Neural cell (in vitro differentiated cells): ENCODE data around the gene DSCAM. TPM values are rescaled to one million over a fixed set of nuclear protein-coding genes. Genes with fewer than 3 reads are reported as not detected.

ENCODE experiments used
- H2AFZ ChIP-seq: fragments of 200-600, 300-800 bp; sonication (generic), shearing (Covaris generic); 2 replicates; pipeline ENCODE4 v1.6.0; 2014; ENCODE audit warnings: low read depth, mild to moderate bottlenecking, antibody characterized with exemption, low read length, moderate library complexity
- H3F3A ChIP-seq: fragments of 200-600 bp; shearing (Covaris generic); 2 replicates; pipeline ENCODE4 v1.6.1; 2016; ENCODE audit warnings: mild to moderate bottlenecking, moderate library complexity, mixed read lengths, antibody characterized with exemption, low read length; ENCODE audit not compliant: insufficient read depth, poor library complexity, severe bottlenecking
- H3K27ac ChIP-seq: fragments of 200-600, 300-800 bp; sonication (generic), shearing (Covaris generic); 2 replicates; pipeline ENCODE4 v1.5.1; 2014; ENCODE audit warnings: mild to moderate bottlenecking, low read length, moderate library complexity
- H3K27me3 ChIP-seq: fragments of 300-800, 200-600 bp; sonication (generic), shearing (Covaris generic); 2 replicates; pipeline ENCODE4 v1.6.0; 2014; ENCODE audit warnings: mild to moderate bottlenecking, low read depth, low read length, moderate library complexity; ENCODE audit not compliant: insufficient read depth
- H3K36me3 ChIP-seq: fragments of 300-800, 200-600 bp; sonication (generic), shearing (Covaris generic); 2 replicates; pipeline ENCODE4 v1.5.1; 2014; ENCODE audit warnings: mild to moderate bottlenecking, antibody characterized with exemption, low read length, moderate library complexity; ENCODE audit not compliant: insufficient read depth
- H3K4me2 ChIP-seq: fragments of 300-800, 200-600 bp; sonication (generic), shearing (Covaris generic); 2 replicates; pipeline ENCODE4 v1.6.0; 2014; ENCODE audit warnings: mild to moderate bottlenecking, low read length
- H3K4me3 ChIP-seq: fragments of 300-800, 200-600 bp; sonication (generic), shearing (Covaris generic); 2 replicates; pipeline ENCODE4 v1.5.1; 2014; ENCODE audit warnings: mild to moderate bottlenecking, low read length, moderate library complexity
- H3K79me2 ChIP-seq: fragments of 200-600 bp; shearing (Covaris generic); replicated peaks from 2 replicates; pipeline ENCODE4 v1.6.0; 2014; ENCODE audit warnings: mild to moderate bottlenecking, low read length, moderate library complexity; ENCODE audit not compliant: insufficient read depth
- H3K9ac ChIP-seq: fragments of 300-800, 200-600 bp; sonication (generic), shearing (Covaris generic); 2 replicates; pipeline ENCODE4 v1.6.1; 2016; ENCODE audit warnings: mild to moderate bottlenecking, low read length, mixed read lengths
- H3K9me2 ChIP-seq: fragments of 200-600 bp; shearing (Covaris generic); 2 replicates; pipeline ENCODE4 v1.6.1; 2016; ENCODE audit warnings: mild to moderate bottlenecking, low read length, mixed read lengths; ENCODE audit not compliant: insufficient read depth
- H3K9me3 ChIP-seq: fragments of 200-600, 300-800 bp; sonication (generic), shearing (Covaris generic); 2 replicates; pipeline ENCODE4 v1.6.1; 2016; ENCODE audit warnings: mild to moderate bottlenecking, mixed run types, low read length, moderate library complexity, mixed read lengths
- H4K20me1 ChIP-seq: fragments of 200-600 bp; shearing (Covaris generic); 2 replicates; pipeline ENCODE4 v1.6.1; 2016; ENCODE audit warnings: mild to moderate bottlenecking, mixed run types; ENCODE audit not compliant: insufficient read depth
- CTCF ChIP-seq: fragments of 450-650 bp; IDR thresholded peaks from 2 replicates; pipeline ENCODE4 v1.5.1; 2014; ENCODE audit warnings: antibody characterized with exemption, mild to moderate bottlenecking, moderate library complexity; ENCODE audit not compliant: poor library complexity, severe bottlenecking
- EP300 ChIP-seq: fragments of 450-650 bp; conservative IDR thresholded peaks from 2 replicates; pipeline ENCODE4 v1.6.1; 2014; ENCODE audit warnings: antibody characterized with exemption, mild to moderate bottlenecking, moderate library complexity; ENCODE audit not compliant: poor library complexity, severe bottlenecking
- EZH2 ChIP-seq: fragments of 200-600, 300-800 bp; shearing (Covaris generic), sonication (generic); IDR thresholded peaks from 2 replicates; pipeline ENCODE4 v1.6.1; 2014; ENCODE audit warnings: antibody characterized with exemption, low read length, borderline replicate concordance, mild to moderate bottlenecking; ENCODE audit not compliant: insufficient read depth, poor library complexity, severe bottlenecking
- MXI1 ChIP-seq: fragments of 450-650 bp; conservative IDR thresholded peaks from 2 replicates; pipeline ENCODE4 v1.6.1; 2014; ENCODE audit warnings: antibody characterized with exemption, mild to moderate bottlenecking; ENCODE audit not compliant: poor library complexity, severe bottlenecking
- POLR2AphosphoS5 ChIP-seq: IDR thresholded peaks from 2 replicates; pipeline ENCODE4 v1.6.1; 2012
- RAD21 ChIP-seq: fragments of 450-650 bp; conservative IDR thresholded peaks from 2 replicates; pipeline ENCODE4 v1.6.1; 2014; ENCODE audit warnings: antibody characterized with exemption, mild to moderate bottlenecking, moderate library complexity
- REST ChIP-seq: IDR thresholded peaks from 2 replicates; pipeline ENCODE4 v1.6.1; 2012; ENCODE audit warnings: borderline replicate concordance
- SMC3 ChIP-seq: fragments of 450-650 bp; conservative IDR thresholded peaks from 2 replicates; pipeline ENCODE4 v1.6.1; 2014; ENCODE audit warnings: antibody characterized with exemption, mild to moderate bottlenecking, moderate library complexity; ENCODE audit not compliant: poor library complexity
- TAF1 ChIP-seq: IDR thresholded peaks from 2 replicates; pipeline ENCODE4 v1.6.1; 2012; ENCODE audit warnings: low read depth
- polyA plus RNA-seq: library from polyadenylated mRNA; depleted of rRNA; stranded (reverse); fragments of >200 nt; gene quantifications from 2 replicates; pipeline ENCODE4 v1.2.3, GENCODE V29; 2014

Gene DSCAM
- polyA plus RNA-seq, 1 donor from 2014 or later, result 5.3 TPM

- Histone ChIP-seq H2AFZ (peak overlapping the region; percentile 16), H3K27ac (peak overlapping the region; percentile 66), H3K4me2 (peak overlapping the region; percentile 48), H3K9ac (peak overlapping the region; percentile 17), H3K9me3 (no peaks in the 10 kb centered on the region), H3K36me3 (no peaks in the 10 kb centered on the region), H3K4me3 (peak overlapping the region; percentile 47), H3K79me2 (no peaks in the 10 kb centered on the region), H3K9me2 (no peaks in the 10 kb centered on the region), H4K20me1 (no peaks in the 10 kb centered on the region), H3K27me3 (no peaks in the 10 kb centered on the region), H3F3A (no peaks in the 10 kb centered on the region)
- TF ChIP-seq RAD21, result peak; percentile 53
- TF ChIP-seq POLR2AphosphoS5, result no peak
- TF ChIP-seq EP300, result peak; percentile 86
- TF ChIP-seq CTCF, result peak; percentile 31
- TF ChIP-seq MXI1, result no peak
- peak; percentile 60 for TF ChIP-seq REST
- TF ChIP-seq SMC3, result peak; percentile 61
- no peak for TF ChIP-seq EZH2
- TF ChIP-seq TAF1, result no peak
These were observed 330.6 kb downstream of the DSCAM start for GRCh38 chr21:40516335-40516734.

GRCh38 chr21:40512590-40512989 is 334.4 kb downstream of the DSCAM start:
- no peak for TF ChIP-seq EP300
- TF ChIP-seq EZH2, result no peak
- no peaks in the 10 kb centered on the region for H3F3A ChIP-seq
- no peak overlapping the region for H2AFZ ChIP-seq

GRCh38 chr21:40507978-40508377 is 339.0 kb downstream of the DSCAM start:
- Histone ChIP-seq H2AFZ (no peak overlapping the region), H3K9me3 (no peaks in the 10 kb centered on the region), H3K4me3 (no peak overlapping the region), H3K9me2 (no peaks in the 10 kb centered on the region), H3K27ac (no peak overlapping the region), H3K36me3 (no peaks in the 10 kb centered on the region), H4K20me1 (no peaks in the 10 kb centered on the region), H3K27me3 (no peaks in the 10 kb centered on the region), H3K79me2 (no peaks in the 10 kb centered on the region), H3K4me2 (no peak overlapping the region), H3K9ac (no peak overlapping the region), H3F3A (no peaks in the 10 kb centered on the region)
- TF ChIP-seq REST (no peak), SMC3 (no peak), EZH2 (no peak), RAD21 (no peak), MXI1 (no peak), CTCF (no peak), TAF1 (no peak), EP300 (no peak), POLR2AphosphoS5 (no peak)

More at GRCh38 chr21:40512590-40512989, 334.4 kb downstream of the DSCAM start:
- Histone ChIP-seq H3K4me2 (no peak overlapping the region), H3K9ac (no peak overlapping the region), H3K4me3 (no peak overlapping the region), H3K9me2 (no peaks in the 10 kb centered on the region), H3K9me3 (no peaks in the 10 kb centered on the region), H3K36me3 (no peaks in the 10 kb centered on the region), H3K27ac (no peak overlapping the region), H3K27me3 (no peaks in the 10 kb centered on the region), H3K79me2 (no peaks in the 10 kb centered on the region), H4K20me1 (no peaks in the 10 kb centered on the region)
